ENCODE results near the gene SGTA. TPM values are rescaled to one million over a fixed set of nuclear protein-coding genes. Genes with fewer than 3 reads are reported as not detected.

SGTA gene
- total RNA-seq, 2 donors from 2014 or later: 73.9 to 81.5 TPM

GRCh38 chr19:2711172-2711874 lies 71.8 kb downstream of the SGTA start:
- Histone ChIP-seq H3K9ac (ENCODE audit: extremely low read depth, low read length, poor library complexity, severe bottlenecking) (no peak overlapping the region), H3K4me3 (ENCODE audit: low read length) (no peak overlapping the region), H3K4me1 (ENCODE audit: control insufficient read depth, insufficient read depth, low read length) (no peaks in the 10 kb centered on the region), H3K27me3 (ENCODE audit: control insufficient read depth, insufficient read depth, low read length, poor library complexity, severe bottlenecking) (no peaks in the 10 kb centered on the region), H3K36me3 (ENCODE audit: control insufficient read depth, insufficient read depth, low read length) (no peaks in the 10 kb centered on the region), H3K9me3 (ENCODE audit: control insufficient read depth, low read length) (peaks cover 7% of the 10 kb centered on the region), H3K27ac (ENCODE audit: low read depth, low read length) (no peak overlapping the region)
- Mint-ChIP-seq H3K27ac (no peak overlapping the region), H3K4me3 (no peak overlapping the region), H3K9me3 (peaks cover 11% of the 10 kb centered on the region), H3K36me3 (ENCODE audit: low read depth) (peaks cover 11% of the 10 kb centered on the region), H3K27me3 (ENCODE audit: insufficient read depth) (peaks cover 11% of the 10 kb centered on the region), H3K4me1 (no peaks in the 10 kb centered on the region)
- DNase-seq: no peak
- 76 to 81% methylated on average over 15 to 17 of the region's 17 CpGs for WGBS, 2 experiments (ENCODE audit: insufficient coverage in 1 of 2, insufficient read length in 1 of 2)
- TF ChIP-seq, protein P1, sequence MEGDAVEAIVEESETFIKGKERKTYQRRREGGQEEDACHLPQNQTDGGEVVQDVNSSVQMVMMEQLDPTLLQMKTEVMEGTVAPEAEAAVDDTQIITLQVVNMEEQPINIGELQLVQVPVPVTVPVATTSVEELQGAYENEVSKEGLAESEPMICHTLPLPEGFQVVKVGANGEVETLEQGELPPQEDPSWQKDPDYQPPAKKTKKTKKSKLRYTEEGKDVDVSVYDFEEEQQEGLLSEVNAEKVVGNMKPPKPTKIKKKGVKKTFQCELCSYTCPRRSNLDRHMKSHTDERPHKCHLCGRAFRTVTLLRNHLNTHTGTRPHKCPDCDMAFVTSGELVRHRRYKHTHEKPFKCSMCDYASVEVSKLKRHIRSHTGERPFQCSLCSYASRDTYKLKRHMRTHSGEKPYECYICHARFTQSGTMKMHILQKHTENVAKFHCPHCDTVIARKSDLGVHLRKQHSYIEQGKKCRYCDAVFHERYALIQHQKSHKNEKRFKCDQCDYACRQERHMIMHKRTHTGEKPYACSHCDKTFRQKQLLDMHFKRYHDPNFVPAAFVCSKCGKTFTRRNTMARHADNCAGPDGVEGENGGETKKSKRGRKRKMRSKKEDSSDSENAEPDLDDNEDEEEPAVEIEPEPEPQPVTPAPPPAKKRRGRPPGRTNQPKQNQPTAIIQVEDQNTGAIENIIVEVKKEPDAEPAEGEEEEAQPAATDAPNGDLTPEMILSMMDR (conservative IDR thresholded peaks at IDR 0.05): no peak

- Mint-ChIP-seq H3K4me1 (no peaks in the 10 kb centered on the region), H3K27me3 (ENCODE audit: insufficient read depth) (peaks cover 11% of the 10 kb centered on the region), H3K27ac (no peak overlapping the region), H3K9me3 (no peaks in the 10 kb centered on the region), H3K36me3 (ENCODE audit: low read depth) (no peaks in the 10 kb centered on the region), H3K4me3 (no peak overlapping the region)
- H3K27me3 ChIP-seq (ENCODE audit: control insufficient read depth, insufficient read depth, low read length, poor library complexity, severe bottlenecking): peaks cover 9% of the 10 kb centered on the region
- DNase-seq: no peak
- H3K4me3 ChIP-seq (ENCODE audit: low read length): no peak overlapping the region
- TF ChIP-seq, protein P1 (conservative IDR thresholded peaks at IDR 0.05): no peak
- 89 to 90% methylated on average over 5 of the region's 5 CpGs for WGBS, 2 experiments (ENCODE audit: insufficient coverage in 1 of 2, insufficient read length in 1 of 2)
- H3K27ac ChIP-seq (ENCODE audit: low read depth, low read length): no peak overlapping the region
- no peaks in the 10 kb centered on the region for H3K4me1 ChIP-seq (ENCODE audit: control insufficient read depth, insufficient read depth, low read length)
- no peaks in the 10 kb centered on the region for H3K36me3 ChIP-seq (ENCODE audit: control insufficient read depth, insufficient read depth, low read length)
- no peak overlapping the region for H3K9ac ChIP-seq (ENCODE audit: extremely low read depth, low read length, poor library complexity, severe bottlenecking)
- H3K9me3 ChIP-seq (ENCODE audit: control insufficient read depth, low read length): no peaks in the 10 kb centered on the region
Measured at GRCh38 chr19:2706251-2706650, 76.8 kb downstream of the SGTA start.

Other genes starting within 250 kb of the SGTA start
- 10 to 100 TPM; 12.3 to 12.4 TPM for gene GNG7, start 80.6 kb downstream of the SGTA start, total RNA-seq
- gene DIRAS1, start 61.9 kb downstream of the SGTA start, total RNA-seq: 1 to 10 TPM; 4.7 to 8.4 TPM
- 10 to 100 TPM; 25.3 to 28.6 TPM for gene SLC39A3, start 43.3 kb downstream of the SGTA start, total RNA-seq
- 100 to 1,000 TPM; 130 to 170 TPM for gene THOP1, start 2.2 kb upstream of the SGTA start, total RNA-seq
- gene ZNF554, start 36.6 kb upstream of the SGTA start, total RNA-seq: 1 to 10 TPM; 8.4 to 9.2 TPM
- gene ZNF555, start 58.2 kb upstream of the SGTA start, total RNA-seq: 10 to 100 TPM in 1 of 2 donors, 1 to 10 TPM in 1; 9.6 to 10.5 TPM
- not detected for gene ZNF556, start 84.1 kb upstream of the SGTA start, total RNA-seq
- 1 to 10 TPM; 4.3 to 5.0 TPM for gene ZNF57, start 117.7 kb upstream of the SGTA start, total RNA-seq
- gene ZNF77, start 161.7 kb upstream of the SGTA start, total RNA-seq: 1 to 10 TPM; 4.6 to 7.1 TPM
- gene TLE6, start 194.3 kb upstream of the SGTA start, total RNA-seq: 10 to 100 TPM; 13.7 to 17.3 TPM
- 10 to 100 TPM; 75.0 to 80.3 TPM for gene TLE2, start 246.0 kb upstream of the SGTA start, total RNA-seq